GM12878 (cell line): ENCODE measurements around the gene IBSP. TPM values are rescaled to one million over a fixed set of nuclear protein-coding genes. Genes with fewer than 3 reads are reported as not detected.

ENCODE experiments used
- ATAC-seq: fragments of 200-7000 bp; cut with Tn5 transposase; 3 replicates; pipeline ENCODE4 v1.9.1; 2020; ENCODE audit warnings: mild to moderate bottlenecking, moderate library complexity
- BruUV-seq: library from RNA; stranded (reverse); fragments of 400-500 nt; replicated peaks from 2 replicates; lab custom pipeline; 2021; lab: Mats Ljungman, UMichigan
- CTCF ChIA-PET: fragments of 300-600 bp; sonication (Branson Sonifier 250); formaldehyde crosslinking; extraction: SDS; loops from one replicate; lab custom pipeline; 2021; ENCODE audit warnings: inconsistent platforms; lab: Yijun Ruan, JAX
- POLR2A ChIA-PET: fragments of 350-600 bp; formaldehyde crosslinking; extraction: SDS; loops from one replicate; lab custom pipeline; 2021; ENCODE audit warnings: inconsistent platforms; lab: Charles Lee
- RAD21 ChIA-PET: fragments of 300-600 bp; sonication (Branson Sonifier 250); formaldehyde crosslinking; loops from one replicate; lab custom pipeline; 2023; ENCODE audit warnings: antibody characterized with exemption; ENCODE audit not compliant: unreplicated experiment; lab: Charles Lee
- SMC1A ChIA-PET: fragments of 300-600 bp; sonication (Branson Sonifier 250); formaldehyde crosslinking; loops from one replicate; lab custom pipeline; 2023; ENCODE audit not compliant: unreplicated experiment, uncharacterized antibody; lab: Charles Lee
- DNase-seq: peaks from one replicate; pipeline ENCODE4 v3.0.0-alpha.2; 2011; ENCODE audit warnings: low read depth, low spot score
- FAIRE-seq: peaks from 3 replicates; lab custom pipeline; 2011; peaks lifted over from hg19 to GRCh38; lab: Jason Lieb, UNC
- H2AFZ ChIP-seq: 2 replicates; pipeline ENCODE4 v1.6.0; 2011; ENCODE audit warnings: low read depth, low read length, control low read depth; ENCODE audit not compliant: control insufficient read depth
- H3K27ac ChIP-seq: 2 replicates; pipeline ENCODE4 v1.5.1; 2011; ENCODE audit warnings: control low read depth; ENCODE audit not compliant: control insufficient read depth, insufficient read depth
- H3K27me3 ChIP-seq, 2 experiments: replicated peaks in 1 of 2; 2 replicates each; pipeline versions ENCODE4 v1.6.0 to v1.6.1; 2011; ENCODE audit warnings: low read length in 1 of 2; ENCODE audit not compliant: control insufficient read depth in 2 of 2, insufficient read depth in 2 of 2
- H3K36me3 ChIP-seq, 2 experiments: 2 replicates each; pipeline ENCODE4 v1.5.1; 2011; ENCODE audit warnings: low read length in 1 of 2; ENCODE audit not compliant: control insufficient read depth in 2 of 2, insufficient read depth in 2 of 2
- H3K4me1 ChIP-seq: 2 replicates; pipeline ENCODE4 v1.6.1; 2011; ENCODE audit warnings: mild to moderate bottlenecking, low read length, moderate library complexity, mixed read lengths; ENCODE audit not compliant: control insufficient read depth, insufficient read depth
- H3K4me2 ChIP-seq: 2 replicates; pipeline ENCODE4 v1.6.0; 2011; ENCODE audit warnings: control low read depth; ENCODE audit not compliant: control insufficient read depth, insufficient read depth
- H3K4me3 ChIP-seq: fragments of 200-600 bp; sonication (generic); 2 replicates; pipeline ENCODE4 v1.5.1; 2016
- H3K79me2 ChIP-seq: 2 replicates; pipeline ENCODE4 v1.6.0; 2011; ENCODE audit warnings: low read length; ENCODE audit not compliant: control insufficient read depth, insufficient read depth
- H3K9ac ChIP-seq: 2 replicates; pipeline ENCODE4 v1.8.0; 2011; ENCODE audit warnings: low read length, control low read depth, mixed read lengths; ENCODE audit not compliant: control insufficient read depth, insufficient read depth
- H3K9me3 ChIP-seq: replicated peaks from 3 replicates; pipeline ENCODE4 v1.5.1; 2011; ENCODE audit warnings: mild to moderate bottlenecking, low read length; ENCODE audit not compliant: control insufficient read depth, insufficient read depth
- H4K20me1 ChIP-seq: 2 replicates; pipeline ENCODE4 v1.6.0; 2011; ENCODE audit not compliant: control insufficient read depth, insufficient read depth
- RAD21 ChIP-seq: IDR thresholded peaks from 2 replicates; pipeline ENCODE4 v1.6.1; 2011; ENCODE audit warnings: mild to moderate bottlenecking, low read depth, low read length, moderate library complexity; ENCODE audit not compliant: insufficient read depth
- SMC3 ChIP-seq: IDR thresholded peaks from 2 replicates; pipeline ENCODE4 v1.6.1; 2011; ENCODE audit warnings: low read length, improper control_type of control experiment, borderline replicate concordance
- WGBS: methylation state at CpG from one replicate; pipeline ENCODE4 v1.1.6; 2016; ENCODE audit warnings: low lambda C conversion rate; ENCODE audit not compliant: insufficient replicate concordance, insufficient coverage; ENCODE audit errors: missing lambda C conversion rate; 5-methylcytosine and 5-hydroxymethylcytosine counted together
- in situ Hi-C: fragments of 300-500 bp; cut with MboI; formaldehyde crosslinking; loops from 9 replicates; pipeline ENCODE4 v1.14.3; 2018; ENCODE audit warnings: mixed read lengths
- intact Hi-C: fragments of 100-400 bp; cut with micrococcal nuclease; formaldehyde crosslinking; loops from one replicate; pipeline ENCODE4 v1.14.2; 2022; ENCODE audit not compliant: unreplicated experiment
- polyA plus RNA-seq, 11 experiments: library from polyadenylated mRNA; depleted of rRNA in 4 of 11; unstranded in 6 of 11; stranded (reverse) in 5 of 11; fragments of >200 nt; fragmentation: Nextera tagmentation in 4 of 11; fragmentation: Illumina TruSeq in 1 of 11; extraction: Ambion mirVana in 4 of 11; extraction: Trizol in 1 of 11; gene quantifications; 1 replicate in 1 of 11; 2 replicates in 10 of 11; pipeline versions ENCODE4 v1.2.1 to v1.2.3, GENCODE V29; 2011 to 2016; ENCODE audit warnings: inconsistent platforms in 2 of 11, missing spikeins in 2 of 11, low read depth in 1 of 11
- total RNA-seq, 4 experiments: library from RNA; depleted of rRNA in 3 of 4; stranded (reverse); fragments of >200 nt in 3 of 4; fragmentation: Illumina TruSeq in 1 of 4; extraction: Trizol in 1 of 4; gene quantifications; 2 replicates each; pipeline versions ENCODE4 v1.2.1 to v1.2.3, GENCODE V29; 2013 to 2021
- TF ChIP-seq, protein P1 (sequence below), 3 experiments: IDR thresholded peaks in 2 of 3; conservative IDR thresholded peaks in 1 of 3; 2 replicates each; pipeline ENCODE4 v1.5.1; 2011; ENCODE audit warnings: low read depth in 3 of 3, low read length in 3 of 3, mild to moderate bottlenecking in 3 of 3, control low read depth in 2 of 3, moderate library complexity in 2 of 3, inconsistent platforms in 1 of 3, mixed read lengths in 1 of 3; ENCODE audit not compliant: control insufficient read depth in 2 of 3, insufficient read depth in 1 of 3; ENCODE audit errors: extremely low read depth in 1 of 3
- TF ChIP-seq, protein P2 (sequence below): fragments of 450-650 bp; IDR thresholded peaks from 2 replicates; pipeline ENCODE4 v1.6.1; 2016; ENCODE audit warnings: mild to moderate bottlenecking, moderate library complexity, borderline replicate concordance

Gene IBSP
- total and polyA plus RNA-seq, 10 of the 15 experiments (the other 5 are each of a cell fraction or from before 2014, with no cell fraction given) = not detected

DNA sequence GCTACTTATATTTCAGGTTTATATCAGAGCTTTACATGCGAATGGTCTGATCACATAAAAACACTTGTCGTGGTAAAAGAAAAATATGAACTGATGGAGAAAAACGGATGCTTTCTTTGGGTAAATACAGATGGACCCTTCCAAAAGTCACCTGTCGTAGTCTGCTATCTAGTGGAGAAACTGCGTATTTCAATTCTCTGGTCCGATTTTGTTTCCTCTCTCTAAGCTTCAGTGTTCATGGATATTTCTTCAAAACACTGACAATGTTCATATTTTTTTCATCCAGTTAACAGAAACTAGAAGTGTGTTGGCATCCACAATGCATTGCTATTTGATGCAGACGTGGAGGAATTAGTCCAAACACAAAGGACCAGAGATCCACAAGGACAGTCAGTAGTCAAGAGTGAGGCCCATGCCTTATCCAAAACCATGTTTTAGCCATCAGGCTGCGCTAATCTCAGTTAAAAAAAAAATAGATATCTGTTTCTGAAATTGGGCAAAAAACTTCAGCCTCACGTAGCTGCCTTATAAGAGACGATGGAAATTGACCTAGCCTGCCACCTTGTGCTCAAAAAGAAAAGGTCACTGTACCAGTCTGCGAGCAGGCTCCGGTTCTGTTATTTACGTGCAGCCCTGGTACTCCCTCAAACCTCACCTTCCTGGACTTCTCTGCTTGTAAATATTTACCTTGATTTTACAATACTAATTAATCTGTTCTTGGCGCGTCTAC is 49.4 kb downstream of the IBSP start:
- H3K27me3 ChIP-seq = no peaks in the 10 kb centered on the region; a peak in 1 of 4 replicates
- H2AFZ ChIP-seq = no peak overlapping the region; the same call in 1 of the 2 replicates
- no peak overlapping the region for H3K4me3 ChIP-seq
- ATAC-seq (peak; percentile 98), DNase-seq (no peak), FAIRE-seq (peak; percentile 13)
- H3K4me1 ChIP-seq = no peaks in the 10 kb centered on the region
- in situ Hi-C loops (loop anchor here (5.0 to 25.0 kb wide), 3 partner anchors 354 to 686 kb away; no protein-coding TSS in a partner anchor), intact Hi-C loops (loop anchor here (5.0 kb wide), 3 partner anchors 351 to 669 kb away; no protein-coding TSS in a partner anchor)
- WGBS = 2% methylated on average over 15 of the region's 15 CpGs
- BruUV-seq = no TSS peak
- CTCF ChIA-PET = interaction anchor here (0.6 to 8.7 kb wide), 29 partner anchors 9 to 1477 kb away, joined by 3 to 76 read pairs (median 5); partner anchors contain the start of gene SPP1
- RAD21 ChIA-PET = interaction anchor here (0.5 to 1.1 kb wide), 2 partner anchors 169 to 363 kb away, joined by 3 to 5 read pairs; no protein-coding TSS in a partner anchor
- TF ChIP-seq, protein P1, sequence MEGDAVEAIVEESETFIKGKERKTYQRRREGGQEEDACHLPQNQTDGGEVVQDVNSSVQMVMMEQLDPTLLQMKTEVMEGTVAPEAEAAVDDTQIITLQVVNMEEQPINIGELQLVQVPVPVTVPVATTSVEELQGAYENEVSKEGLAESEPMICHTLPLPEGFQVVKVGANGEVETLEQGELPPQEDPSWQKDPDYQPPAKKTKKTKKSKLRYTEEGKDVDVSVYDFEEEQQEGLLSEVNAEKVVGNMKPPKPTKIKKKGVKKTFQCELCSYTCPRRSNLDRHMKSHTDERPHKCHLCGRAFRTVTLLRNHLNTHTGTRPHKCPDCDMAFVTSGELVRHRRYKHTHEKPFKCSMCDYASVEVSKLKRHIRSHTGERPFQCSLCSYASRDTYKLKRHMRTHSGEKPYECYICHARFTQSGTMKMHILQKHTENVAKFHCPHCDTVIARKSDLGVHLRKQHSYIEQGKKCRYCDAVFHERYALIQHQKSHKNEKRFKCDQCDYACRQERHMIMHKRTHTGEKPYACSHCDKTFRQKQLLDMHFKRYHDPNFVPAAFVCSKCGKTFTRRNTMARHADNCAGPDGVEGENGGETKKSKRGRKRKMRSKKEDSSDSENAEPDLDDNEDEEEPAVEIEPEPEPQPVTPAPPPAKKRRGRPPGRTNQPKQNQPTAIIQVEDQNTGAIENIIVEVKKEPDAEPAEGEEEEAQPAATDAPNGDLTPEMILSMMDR (IDR thresholded peaks at IDR 0.05 in 2 of 3, conservative IDR thresholded peaks at IDR 0.05 in 1 of 3; ENCODE audit: control insufficient read depth in 2 of 3, extremely low read depth in 1 of 3, insufficient read depth in 1 of 3, low read depth in 3 of 3, low read length in 3 of 3) = peak; percentile 49 to 64 (median 59); a peak in 5 of 6 replicates
- TF ChIP-seq, protein P2, sequence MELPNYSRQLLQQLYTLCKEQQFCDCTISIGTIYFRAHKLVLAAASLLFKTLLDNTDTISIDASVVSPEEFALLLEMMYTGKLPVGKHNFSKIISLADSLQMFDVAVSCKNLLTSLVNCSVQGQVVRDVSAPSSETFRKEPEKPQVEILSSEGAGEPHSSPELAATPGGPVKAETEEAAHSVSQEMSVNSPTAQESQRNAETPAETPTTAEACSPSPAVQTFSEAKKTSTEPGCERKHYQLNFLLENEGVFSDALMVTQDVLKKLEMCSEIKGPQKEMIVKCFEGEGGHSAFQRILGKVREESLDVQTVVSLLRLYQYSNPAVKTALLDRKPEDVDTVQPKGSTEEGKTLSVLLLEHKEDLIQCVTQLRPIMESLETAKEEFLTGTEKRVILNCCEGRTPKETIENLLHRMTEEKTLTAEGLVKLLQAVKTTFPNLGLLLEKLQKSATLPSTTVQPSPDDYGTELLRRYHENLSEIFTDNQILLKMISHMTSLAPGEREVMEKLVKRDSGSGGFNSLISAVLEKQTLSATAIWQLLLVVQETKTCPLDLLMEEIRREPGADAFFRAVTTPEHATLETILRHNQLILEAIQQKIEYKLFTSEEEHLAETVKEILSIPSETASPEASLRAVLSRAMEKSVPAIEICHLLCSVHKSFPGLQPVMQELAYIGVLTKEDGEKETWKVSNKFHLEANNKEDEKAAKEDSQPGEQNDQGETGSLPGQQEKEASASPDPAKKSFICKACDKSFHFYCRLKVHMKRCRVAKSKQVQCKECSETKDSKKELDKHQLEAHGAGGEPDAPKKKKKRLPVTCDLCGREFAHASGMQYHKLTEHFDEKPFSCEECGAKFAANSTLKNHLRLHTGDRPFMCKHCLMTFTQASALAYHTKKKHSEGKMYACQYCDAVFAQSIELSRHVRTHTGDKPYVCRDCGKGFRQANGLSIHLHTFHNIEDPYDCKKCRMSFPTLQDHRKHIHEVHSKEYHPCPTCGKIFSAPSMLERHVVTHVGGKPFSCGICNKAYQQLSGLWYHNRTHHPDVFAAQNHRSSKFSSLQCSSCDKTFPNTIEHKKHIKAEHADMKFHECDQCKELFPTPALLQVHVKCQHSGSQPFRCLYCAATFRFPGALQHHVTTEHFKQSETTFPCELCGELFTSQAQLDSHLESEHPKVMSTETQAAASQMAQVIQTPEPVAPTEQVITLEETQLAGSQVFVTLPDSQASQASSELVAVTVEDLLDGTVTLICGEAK = no peak
- peak; percentile 44; the same call in 1 of the 2 replicates for TF ChIP-seq SMC3
- TF ChIP-seq RAD21 = peak; percentile 57
- POLR2A ChIA-PET = no interaction called here
- no peaks in the 10 kb centered on the region for H3K79me2 ChIP-seq
- H4K20me1 ChIP-seq = no peaks in the 10 kb centered on the region
- H3K9me3 ChIP-seq = no peaks in the 10 kb centered on the region
- SMC1A ChIA-PET = interaction anchor here (0.6 to 3.5 kb wide), 9 partner anchors 12 to 381 kb away, joined by 3 to 15 read pairs (median 4); no protein-coding TSS in a partner anchor
- no peak overlapping the region for H3K4me2 ChIP-seq
- H3K9ac ChIP-seq = no peak overlapping the region
- H3K36me3 ChIP-seq = no peaks in the 10 kb centered on the region
- no peak overlapping the region for H3K27ac ChIP-seq
